Common myeloid progenitor, CD34-positive (primary cell): ENCODE data around the gene ZNF532.
A peak's percentile ranks its signal among the peaks of the same experiment; 100 is the strongest.

Experiments
- CTCF ChIA-PET: fragments of 350-600 bp; sonication (Branson Sonifier 250); formaldehyde crosslinking; loops from one replicate; lab custom pipeline; 2021; ENCODE audit warnings: antibody characterized with exemption; lab: Charles Lee
- POLR2A ChIA-PET: fragments of 350-600 bp; sonication (Branson Sonifier 250); formaldehyde crosslinking; loops from one replicate; lab custom pipeline; 2021; ENCODE audit warnings: antibody characterized with exemption; lab: Charles Lee
- DNase-seq, 3 donors: peaks; one replicate each; pipeline versions ENCODE4 v3.0.0 to v3.0.0-alpha.2; 2013
- H3K27ac ChIP-seq, 2 experiments: 1 replicate in 1 of 2; 2 replicates in 1 of 2; pipeline ENCODE4 v1.7.0; 2013; ENCODE audit warnings: inconsistent platforms in 2 of 2, low read length in 2 of 2, mild to moderate bottlenecking in 2 of 2, low read depth in 1 of 2, moderate library complexity in 1 of 2; ENCODE audit not compliant: severe bottlenecking in 2 of 2, insufficient read depth in 1 of 2, poor library complexity in 1 of 2
- H3K27me3 ChIP-seq, 5 experiments: replicated peaks in 2 of 5; 1 replicate in 3 of 5; 2 replicates in 2 of 5; pipeline versions ENCODE4 v1.6.1 to v1.7.0; 2013; ENCODE audit warnings: low read length in 4 of 5, mild to moderate bottlenecking in 2 of 5, moderate library complexity in 2 of 5, inconsistent platforms in 1 of 5; ENCODE audit not compliant: insufficient read depth in 5 of 5, control insufficient read depth in 4 of 5
- H3K36me3 ChIP-seq, 4 experiments: 1 replicate in 2 of 4; 2 replicates in 2 of 4; pipeline versions ENCODE4 v1.6.1 to v1.7.0; 2013; ENCODE audit warnings: low read length in 3 of 4, control low read depth in 1 of 4, mild to moderate bottlenecking in 1 of 4; ENCODE audit not compliant: control insufficient read depth in 4 of 4, insufficient read depth in 4 of 4
- H3K4me1 ChIP-seq, 4 experiments: 1 replicate in 3 of 4; 2 replicates in 1 of 4; pipeline versions ENCODE4 v1.6.1 to v1.7.1; 2013; ENCODE audit warnings: low read length in 3 of 4, mild to moderate bottlenecking in 3 of 4, control low read depth in 1 of 4, inconsistent platforms in 1 of 4, moderate library complexity in 1 of 4; ENCODE audit not compliant: control insufficient read depth in 4 of 4, insufficient read depth in 4 of 4; ENCODE audit errors: control extremely low read depth in 1 of 4
- H3K4me3 ChIP-seq, 7 experiments: 1 replicate in 4 of 7; 2 replicates in 3 of 7; pipeline versions ENCODE4 v1.5.1 to v1.7.0; 2013; ENCODE audit warnings: mild to moderate bottlenecking in 7 of 7, low read length in 6 of 7, moderate library complexity in 6 of 7, inconsistent platforms in 2 of 7, low read depth in 2 of 7, control low read depth in 1 of 7; ENCODE audit not compliant: insufficient read depth in 4 of 7, control insufficient read depth in 1 of 7; ENCODE audit errors: extremely low read depth in 1 of 7
- H3K9me3 ChIP-seq, 5 experiments: 1 replicate in 4 of 5; 2 replicates in 1 of 5; pipeline versions ENCODE4 v1.6.1 to v1.7.1; 2013; ENCODE audit warnings: low read length in 4 of 5, mild to moderate bottlenecking in 2 of 5, inconsistent platforms in 1 of 5, low read depth in 1 of 5, moderate library complexity in 1 of 5; ENCODE audit not compliant: control insufficient read depth in 4 of 5, insufficient read depth in 2 of 5; ENCODE audit errors: control extremely low read depth in 1 of 5
- WGBS: methylation state at CpG from one replicate; pipeline ENCODE4 v1.1.5; 2013; ENCODE audit not compliant: insufficient coverage; 5-methylcytosine and 5-hydroxymethylcytosine counted together

ZNF532 gene

DNA sequence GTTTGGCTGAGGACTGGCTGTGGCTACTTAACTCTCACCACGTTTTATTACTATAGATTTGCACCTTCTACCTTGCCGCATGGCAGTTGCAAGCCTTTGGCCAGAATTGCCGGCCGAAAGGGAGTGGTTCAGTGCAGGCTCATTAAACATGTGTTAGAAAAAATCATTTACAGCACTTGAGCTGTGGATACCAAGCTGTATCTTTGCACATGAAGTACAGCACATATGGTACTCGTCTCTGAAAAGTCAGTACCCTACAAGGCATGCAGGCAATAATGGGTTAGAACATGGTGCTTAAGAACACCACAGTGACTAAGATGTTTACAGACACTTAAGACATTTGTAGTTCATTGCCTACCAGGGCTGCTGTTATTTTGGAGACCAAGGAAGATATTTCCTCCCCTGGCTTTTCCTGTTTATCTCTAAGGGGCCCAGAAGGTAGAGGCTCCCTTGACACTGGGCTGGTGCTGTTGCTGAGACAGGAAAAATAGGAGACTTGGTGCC lies 103.1 kb downstream of the ZNF532 start:
- Histone ChIP-seq H3K4me3 (no peak overlapping the region), H3K27me3 (no peaks in the 10 kb centered on the region), H3K27ac (no peak overlapping the region), H3K36me3 (no peaks in the 10 kb centered on the region), H3K4me1 (no peaks in the 10 kb centered on the region), H3K9me3 (no peaks in the 10 kb centered on the region)
- DNase-seq, result no peak
- CTCF ChIA-PET, result interaction anchor here (1.3 kb wide), 1 partner anchor 30 kb away, joined by 3 read pairs; no protein-coding TSS in a partner anchor
- 100% methylated on average over 5 of the region's 5 CpGs for WGBS
- POLR2A ChIA-PET, result interaction anchor here (0.8 kb wide), 1 partner anchor 9 kb away, joined by 3 read pairs; no protein-coding TSS in a partner anchor

DNA sequence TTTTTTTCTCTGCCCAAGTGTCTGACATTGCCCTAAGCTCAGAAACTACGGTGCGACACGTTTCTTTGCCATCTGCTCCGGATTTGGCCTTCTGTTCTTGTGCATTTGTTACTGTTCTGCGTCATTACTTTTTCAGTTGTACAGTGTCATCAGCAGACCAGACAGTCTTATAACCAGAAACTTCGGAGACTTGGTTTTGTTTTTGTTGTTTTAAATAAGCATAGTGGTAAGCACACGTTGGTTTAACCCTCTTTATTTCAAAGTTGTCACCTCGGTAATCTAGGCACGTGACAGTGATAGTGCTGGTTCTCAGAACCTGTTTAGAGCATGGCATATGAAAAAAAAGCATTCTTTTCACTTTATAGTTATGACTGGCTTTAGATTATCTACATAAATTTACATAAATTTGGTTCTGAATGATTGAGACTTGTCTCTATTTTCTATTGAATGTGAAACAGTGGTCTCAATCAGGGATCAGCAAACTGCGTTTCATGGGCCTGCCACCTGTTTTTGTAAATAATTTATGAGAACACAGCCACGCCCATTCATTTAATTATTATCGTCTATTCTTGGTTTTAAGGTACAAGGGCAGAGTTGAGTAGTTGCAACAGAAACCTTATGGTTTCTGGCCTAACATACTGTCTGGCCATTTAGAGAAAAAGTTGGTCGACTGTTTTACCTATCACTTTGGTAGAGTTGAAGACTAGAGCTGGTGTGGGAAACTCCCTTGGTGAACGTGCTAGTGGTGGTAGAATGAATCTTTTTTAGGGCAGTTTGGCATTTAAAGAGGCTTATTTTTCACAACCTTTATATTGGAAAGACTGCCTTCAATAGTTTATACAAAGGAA lies 106.5 kb downstream of the ZNF532 start:
- H3K4me1 ChIP-seq, result peaks cover 0 to 3% (median 2%) of the 10 kb centered on the region in 4 experiments
- 96% methylated on average over 6 of the region's 14 CpGs for WGBS
- no peak for DNase-seq
- POLR2A ChIA-PET, result no interaction called here
- CTCF ChIA-PET, result interaction anchor here (1.4 kb wide), 1 partner anchor 9 kb away, joined by 3 read pairs; no protein-coding TSS in a partner anchor
- no peak overlapping the region for H3K4me3 ChIP-seq
- H3K9me3 ChIP-seq, result no peaks in the 10 kb centered on the region
- no peaks in the 10 kb centered on the region for H3K36me3 ChIP-seq
- H3K27me3 ChIP-seq, result no peaks in the 10 kb centered on the region
- H3K27ac ChIP-seq, result no peak overlapping the region

DNA sequence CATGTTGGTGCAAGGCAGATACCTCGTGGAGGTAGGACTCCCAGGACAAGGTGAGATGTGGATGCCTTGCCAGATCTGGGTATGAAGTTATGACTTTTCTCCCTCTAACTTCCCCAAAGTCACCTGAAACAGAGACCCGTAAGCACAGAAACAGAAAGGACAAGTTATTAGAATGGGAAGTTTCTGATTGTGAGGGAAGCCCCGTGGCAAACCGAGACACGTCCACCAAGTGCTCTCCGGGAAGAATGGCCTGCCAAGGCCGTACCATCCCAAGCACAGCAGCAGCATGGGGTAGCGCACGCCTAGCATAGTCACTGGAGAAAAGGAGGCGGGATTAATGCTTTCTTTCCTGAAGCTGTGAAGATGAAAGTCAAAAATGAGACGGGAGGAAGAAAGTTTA lies 110.6 kb downstream of the ZNF532 start:
- Histone ChIP-seq H3K27ac (no peak overlapping the region), H3K9me3 (no peaks in the 10 kb centered on the region), H3K4me3 (peak overlapping the region in 2 of 7 experiments; percentile 44 to 62), H3K4me1 (peaks cover 0 to 3% (median 2%) of the 10 kb centered on the region in 4 experiments), H3K36me3 (peaks cover 0 to 3% (median 0%) of the 10 kb centered on the region in 4 experiments), H3K27me3 (no peaks in the 10 kb centered on the region)
- ChIA-PET POLR2A (no interaction called here), CTCF (interaction anchor here (0.6 to 1.2 kb wide), 2 partner anchors 13 to 418 kb away, joined by 3 to 4 read pairs; no protein-coding TSS in a partner anchor)
- no peak for DNase-seq
- WGBS, result 13% methylated on average over 8 of the region's 11 CpGs

DNA sequence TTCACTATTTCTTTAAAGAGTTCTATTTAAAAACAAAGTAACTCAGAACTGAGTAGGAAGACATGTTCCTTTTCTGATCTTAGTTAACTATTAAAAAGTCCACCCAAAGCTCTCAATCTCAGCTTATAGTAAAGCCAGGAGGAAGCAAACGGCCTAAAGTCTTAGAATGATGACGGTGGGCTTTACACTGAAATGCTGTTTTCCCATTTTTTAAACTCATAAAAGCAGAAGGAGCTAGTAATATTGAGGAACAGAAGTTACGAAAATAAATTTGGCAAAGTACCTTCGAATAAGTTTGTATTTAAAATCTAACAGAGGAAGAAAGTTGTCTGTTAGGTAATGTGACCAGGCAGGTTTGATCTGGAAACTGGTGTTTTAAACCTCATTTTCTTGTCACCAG lies 111.1 kb downstream of the ZNF532 start:
- Histone ChIP-seq H3K9me3 (no peaks in the 10 kb centered on the region), H3K4me1 (peaks cover 0 to 3% (median 2%) of the 10 kb centered on the region in 4 experiments), H3K36me3 (peaks cover 0 to 3% (median 0%) of the 10 kb centered on the region in 4 experiments), H3K27me3 (no peaks in the 10 kb centered on the region), H3K27ac (no peak overlapping the region), H3K4me3 (peak overlapping the region in 1 of 7 experiments; percentile 62)
- ChIA-PET POLR2A (no interaction called here), CTCF (interaction anchor here (1.2 kb wide), 1 partner anchor 12 kb away, joined by 3 read pairs; no protein-coding TSS in a partner anchor)
- WGBS, result no CpG with 5 or more reads among the region's 4 CpGs
- DNase-seq, result no peak

DNA sequence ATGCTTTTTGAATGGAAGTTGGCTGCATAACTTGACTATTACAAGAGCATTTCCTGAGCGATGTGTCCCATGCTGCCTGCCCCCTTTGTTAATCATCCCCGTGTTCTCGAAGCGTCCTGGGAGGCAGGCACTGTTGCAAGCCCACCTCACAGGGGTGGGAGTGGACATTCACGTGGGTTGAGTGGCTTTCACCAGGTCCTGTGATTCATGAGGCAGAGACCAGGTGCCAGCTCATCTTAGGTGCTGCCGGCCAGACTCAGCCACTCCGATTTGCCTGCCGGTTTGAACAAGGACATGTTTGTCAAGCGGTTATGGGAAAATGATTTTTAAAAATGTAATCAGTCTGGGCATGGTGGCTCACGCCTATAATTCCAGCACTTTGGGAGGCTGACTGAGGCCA lies 112.5 kb downstream of the ZNF532 start:
- Histone ChIP-seq H3K4me3 (no peak overlapping the region), H3K27me3 (no peaks in the 10 kb centered on the region), H3K36me3 (peaks cover 0 to 7% (median 0%) of the 10 kb centered on the region in 4 experiments), H3K4me1 (peaks cover 0 to 3% (median 2%) of the 10 kb centered on the region in 4 experiments), H3K27ac (no peak overlapping the region), H3K9me3 (no peaks in the 10 kb centered on the region)
- ChIA-PET POLR2A (no interaction called here), CTCF (no interaction called here)
- no peak for DNase-seq
- WGBS, result 96% methylated on average over 10 of the region's 10 CpGs

DNA sequence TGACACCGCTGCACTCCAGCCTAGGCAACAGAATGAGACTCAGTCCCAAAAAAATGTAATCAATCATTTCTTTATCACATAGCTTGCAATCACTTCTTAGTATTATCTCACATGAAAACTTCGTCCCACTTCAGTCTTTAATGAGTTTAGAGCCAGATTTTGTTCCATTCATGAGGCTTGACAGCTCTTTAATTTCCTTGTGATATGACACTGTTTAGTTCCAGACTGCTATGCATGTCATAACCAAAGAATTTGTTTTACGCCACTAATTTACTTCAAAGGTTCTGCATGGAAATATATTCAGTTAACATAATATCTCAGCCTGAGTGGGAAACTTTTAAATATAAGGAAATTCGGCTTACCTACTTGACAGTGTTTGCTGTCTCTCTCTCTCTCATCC lies 113.1 kb downstream of the ZNF532 start:
- Histone ChIP-seq H3K27ac (no peak overlapping the region), H3K36me3 (peaks cover 0 to 7% (median 0%) of the 10 kb centered on the region in 4 experiments), H3K9me3 (no peaks in the 10 kb centered on the region), H3K4me1 (peaks cover 0 to 3% (median 2%) of the 10 kb centered on the region in 4 experiments), H3K27me3 (no peaks in the 10 kb centered on the region), H3K4me3 (no peak overlapping the region)
- WGBS, result 100% methylated on average over 2 of the region's 4 CpGs
- CTCF ChIA-PET, result no interaction called here
- DNase-seq, result no peak
- POLR2A ChIA-PET, result no interaction called here

DNA sequence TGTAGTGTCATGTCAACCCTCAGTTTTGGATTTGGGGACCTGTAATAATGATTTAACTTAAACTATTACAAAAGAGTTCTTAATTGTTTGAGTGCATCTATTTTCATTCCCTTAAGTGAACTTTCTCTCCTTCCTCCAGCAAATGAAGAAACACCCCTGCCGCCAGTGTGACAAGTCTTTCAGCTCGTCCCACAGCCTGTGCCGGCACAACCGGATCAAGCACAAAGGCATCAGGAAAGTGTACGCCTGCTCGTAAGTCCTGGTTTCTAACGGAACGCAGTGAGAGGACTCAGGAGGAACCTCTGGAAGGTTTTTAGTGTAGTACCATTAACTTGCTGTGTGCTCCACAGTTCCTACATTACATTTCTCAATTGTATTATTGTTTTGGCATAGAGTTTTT lies 114.2 kb downstream of the ZNF532 start:
- DNase-seq, result no peak
- H3K27ac ChIP-seq, result no peak overlapping the region
- no peaks in the 10 kb centered on the region for H3K9me3 ChIP-seq
- peaks cover 0 to 10% (median 0%) of the 10 kb centered on the region in 4 experiments for H3K36me3 ChIP-seq
- WGBS, result 93% methylated on average over 3 of the region's 8 CpGs
- POLR2A ChIA-PET, result no interaction called here
- no peak overlapping the region for H3K4me3 ChIP-seq
- CTCF ChIA-PET, result no interaction called here
- peaks cover 0 to 3% (median 2%) of the 10 kb centered on the region in 4 experiments for H3K4me1 ChIP-seq
- H3K27me3 ChIP-seq, result no peaks in the 10 kb centered on the region
